SKM-1 (cell line): Measurements from ENCODE around the gene POLA1.

Source experiments
- DNase-seq: peaks from one replicate; lab custom pipeline; 2025; ENCODE audit not compliant: unreplicated experiment; lab: John Stamatoyannopoulos, UW

The POLA1 gene

DNA sequence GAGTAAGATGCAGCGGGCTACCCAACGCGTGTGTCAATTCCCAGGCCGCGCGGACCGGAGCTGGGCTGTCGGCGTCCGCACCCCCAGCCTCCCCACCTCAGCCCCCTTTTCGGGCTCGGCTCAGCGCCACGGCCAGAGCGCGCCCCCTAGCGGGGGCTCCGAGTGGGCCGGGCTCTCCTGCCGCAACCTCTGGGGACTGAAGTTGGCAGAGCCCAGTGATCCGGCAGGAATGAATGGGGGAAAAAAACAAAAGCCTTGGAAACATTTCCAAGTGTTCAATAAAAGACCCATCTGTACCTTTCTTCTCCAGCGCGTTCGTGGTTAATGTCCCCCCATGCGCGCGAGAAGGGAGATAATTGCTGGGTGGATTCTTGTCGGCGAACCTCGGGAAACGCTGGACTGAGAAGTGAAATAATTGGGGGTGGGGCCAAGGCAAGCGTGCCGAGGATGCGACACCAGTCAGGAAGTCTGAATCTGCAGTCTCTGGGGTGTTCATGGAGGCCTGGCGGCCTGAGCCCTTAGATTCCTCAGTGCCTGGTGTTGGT is 327.3 kb downstream of the POLA1 start:
- no peak for DNase-seq

DNA sequence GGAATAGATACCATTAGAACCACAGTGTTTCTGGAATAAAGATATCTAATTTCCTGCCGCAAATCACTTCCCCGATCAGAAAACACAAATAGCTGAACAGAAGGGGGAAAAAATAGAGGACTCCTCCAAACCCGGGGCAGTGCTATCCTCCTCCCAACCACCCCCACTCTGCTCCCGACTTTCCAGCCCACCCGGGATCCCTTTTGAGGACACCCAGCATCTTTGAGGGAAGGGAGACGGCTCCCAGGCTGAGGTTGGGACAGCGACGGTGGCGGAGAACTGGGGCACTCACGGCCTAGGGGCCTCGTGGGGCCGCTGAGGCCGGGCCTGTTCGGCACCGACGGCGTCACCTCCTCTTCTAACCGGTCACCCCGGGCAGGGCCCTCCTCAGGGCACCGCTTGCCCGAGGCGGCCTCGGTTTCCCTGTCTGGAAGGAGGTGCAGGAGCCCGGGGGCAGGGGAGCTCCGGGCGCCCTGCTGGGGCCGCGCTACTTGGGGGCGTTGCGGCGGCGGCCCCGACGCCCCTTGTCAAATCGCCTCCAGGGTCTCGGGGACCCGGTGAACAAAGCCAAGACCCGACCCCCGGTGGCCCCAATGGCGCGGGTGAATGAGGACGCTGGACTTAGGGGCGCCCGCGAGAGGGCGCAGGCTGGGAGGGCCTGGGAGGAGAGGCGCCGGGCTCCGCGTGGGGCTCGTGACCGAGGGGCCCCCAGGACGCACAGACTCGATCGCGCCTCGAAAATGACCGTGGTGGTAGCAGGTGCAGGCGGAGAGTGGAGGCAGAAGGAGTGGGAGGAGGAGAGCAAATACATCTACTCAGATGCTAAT is 329.0 kb downstream of the POLA1 start:
- no peak for DNase-seq

DNA sequence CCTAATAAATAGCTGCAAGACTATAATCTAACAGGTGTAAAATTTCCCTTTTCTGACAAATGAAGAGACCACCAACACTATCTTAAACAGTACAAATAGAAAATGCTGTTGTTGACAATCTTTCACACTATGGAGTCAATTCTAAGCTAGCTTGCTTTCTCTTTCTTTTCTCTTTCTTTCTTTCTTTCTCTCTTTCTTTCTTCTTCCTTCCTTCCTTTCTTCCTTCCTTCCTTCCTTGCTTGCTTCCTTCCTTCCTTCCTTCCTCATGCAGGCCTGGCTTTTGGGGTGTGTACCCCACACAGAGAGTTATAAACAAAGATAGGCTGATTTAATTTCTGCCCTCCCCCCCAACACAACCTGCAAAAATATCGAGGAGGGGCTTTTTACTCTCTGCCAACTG is 330.2 kb downstream of the POLA1 start:
- DNase-seq = no peak

DNA sequence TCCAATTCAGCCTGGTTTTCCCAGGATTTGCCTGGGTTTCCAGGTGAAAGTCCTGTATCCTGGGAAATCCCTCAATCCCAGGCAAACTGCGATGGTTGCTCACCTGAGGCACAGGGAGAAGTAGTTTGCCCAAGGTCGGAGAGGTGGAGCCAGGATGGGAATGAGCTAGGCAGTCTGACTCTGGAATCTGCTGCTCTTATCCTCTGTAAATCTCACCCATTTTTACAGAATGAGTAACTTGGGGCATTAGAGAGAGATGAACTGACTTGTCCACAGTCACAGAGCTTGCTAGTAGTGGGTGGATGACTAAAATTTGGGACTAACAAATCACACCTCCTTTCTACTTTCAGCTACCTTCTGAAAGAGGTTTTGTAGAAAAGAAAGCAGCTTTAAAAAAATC is 331.9 kb downstream of the POLA1 start:
- DNase-seq = no peak

DNA sequence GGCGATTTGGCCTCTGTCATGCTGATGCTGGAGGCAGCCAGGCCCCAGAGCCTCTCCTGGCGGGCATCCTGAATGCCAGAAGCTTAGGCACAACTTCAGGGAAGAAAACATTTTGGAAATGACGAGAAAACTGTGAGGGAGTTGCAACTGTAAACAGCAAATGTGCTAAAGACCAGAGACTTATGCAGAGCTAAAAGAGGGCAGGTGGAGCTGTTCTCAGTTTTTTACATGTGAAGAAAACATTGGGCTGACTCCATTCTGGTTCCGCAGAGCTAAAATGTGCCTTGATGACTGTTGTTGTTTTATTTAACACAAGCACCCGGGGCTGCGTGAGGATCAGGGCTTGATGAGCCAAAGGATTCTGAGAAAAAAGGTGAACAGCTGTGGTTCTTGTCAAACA is 332.9 kb downstream of the POLA1 start:
- no peak for DNase-seq

DNA sequence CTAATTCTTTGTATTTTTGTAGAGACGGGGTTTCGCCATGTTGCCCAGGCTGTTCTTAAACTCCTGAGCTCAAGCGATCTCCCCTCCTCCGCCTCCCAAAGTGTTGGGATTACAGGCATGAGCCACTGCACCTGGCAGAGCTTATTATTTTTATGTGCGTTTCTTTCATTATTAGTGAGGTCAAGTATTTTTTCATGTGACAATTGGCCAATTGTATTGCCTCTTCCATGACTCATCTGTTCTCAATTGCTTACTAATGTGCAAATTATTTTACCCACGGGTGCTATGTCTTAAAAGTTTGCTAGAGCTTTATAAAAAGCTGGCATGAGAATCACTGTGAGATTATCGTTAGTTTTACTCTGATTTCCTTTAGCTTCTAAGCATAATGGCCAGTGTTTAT is 335.0 kb downstream of the POLA1 start:
- DNase-seq = no peak

DNA sequence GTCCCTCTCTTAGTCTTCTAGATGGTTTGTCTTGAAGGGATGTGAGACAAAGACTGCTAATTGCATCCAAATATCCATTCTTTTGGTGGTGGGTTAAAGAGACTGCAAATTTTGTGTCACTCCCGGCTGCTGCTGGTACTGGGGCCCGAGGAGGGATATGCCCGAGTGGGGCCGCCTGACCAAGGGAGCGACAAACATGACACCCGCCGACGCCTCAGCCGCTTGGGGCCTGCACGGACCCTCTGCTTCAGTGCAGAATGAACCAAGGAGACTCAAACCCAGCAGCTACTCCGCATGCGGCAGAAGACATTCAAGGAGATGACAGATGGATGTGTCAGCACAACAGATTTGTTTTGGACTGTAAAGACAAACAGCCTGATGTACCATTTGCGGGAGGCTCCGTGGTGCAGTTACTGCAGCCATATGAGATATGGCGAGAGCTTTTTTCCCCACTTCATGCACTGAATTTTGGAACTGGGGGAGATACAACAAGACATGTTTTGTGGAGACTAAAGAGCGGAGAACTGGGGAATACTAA is 335.6 kb downstream of the POLA1 start:
- no peak for DNase-seq

DNA sequence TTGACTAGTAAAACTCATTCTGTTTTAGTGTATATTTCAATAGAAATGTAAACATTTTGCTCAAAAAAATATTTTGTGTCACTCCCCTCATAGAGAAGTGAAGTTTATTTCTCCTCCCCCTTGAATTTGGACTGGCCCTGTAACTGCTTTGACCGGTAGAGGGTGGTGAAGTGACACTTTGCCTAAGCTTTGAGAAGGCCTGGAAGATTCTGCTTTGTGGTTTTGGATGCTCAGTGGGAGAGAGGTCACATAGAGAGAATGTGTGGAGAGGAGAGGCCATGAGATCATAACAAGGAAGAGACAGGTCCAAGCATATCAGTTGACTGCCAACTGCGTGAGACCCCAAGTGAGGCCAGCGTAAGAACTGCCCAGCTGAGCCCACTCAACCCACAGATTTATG is 341.2 kb downstream of the POLA1 start:
- no peak for DNase-seq

DNA sequence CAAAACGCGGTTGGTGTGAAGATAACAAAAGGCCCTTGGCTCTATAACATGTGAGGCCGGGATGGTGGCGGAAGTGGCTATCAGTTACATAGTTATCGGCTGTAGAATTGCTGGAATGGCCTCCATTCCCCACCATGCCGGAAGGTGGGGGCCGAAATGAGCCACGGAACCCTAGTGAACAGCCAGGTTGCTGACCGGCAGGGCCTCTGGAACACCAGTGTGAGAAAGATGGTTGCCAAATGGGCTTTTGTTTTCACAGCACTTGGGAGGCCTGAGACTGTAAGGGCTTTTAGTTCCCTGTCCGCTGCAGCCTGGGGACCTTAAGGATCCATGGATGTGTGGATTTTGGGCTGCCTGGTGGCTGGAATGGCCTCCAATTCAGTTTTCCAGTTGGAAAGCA is 345.3 kb downstream of the POLA1 start:
- no peak for DNase-seq

DNA sequence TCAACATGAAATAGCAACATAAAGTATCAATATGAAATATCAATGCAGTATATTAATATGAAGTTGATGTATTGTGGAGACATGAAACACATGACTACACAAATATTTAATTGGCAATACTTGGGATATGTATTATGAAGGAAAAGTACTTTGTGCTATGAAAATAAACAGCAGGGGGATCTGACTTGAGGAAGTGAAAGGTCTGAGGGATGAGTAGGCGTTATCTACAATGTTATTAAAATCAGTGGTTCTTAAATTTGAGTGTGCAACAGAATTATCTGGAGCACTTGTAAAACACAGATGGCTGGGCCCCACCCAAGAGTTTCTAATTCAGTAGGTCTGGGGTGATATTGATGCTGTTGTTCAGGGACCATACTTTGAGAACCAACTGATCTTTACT is 349.5 kb downstream of the POLA1 start:
- no peak for DNase-seq
